Mucosa of descending colon (tissue), 3 donors: ENCODE measurements around the gene EFCAB3. TPM values are rescaled to one million over a fixed set of nuclear protein-coding genes. Genes with fewer than 3 reads are reported as not detected.

Experiments
- ATAC-seq: fragments of 200-7000 bp; cut with Tn5 transposase; one replicate; pipeline ENCODE4 v1.9.1; 2020; ENCODE audit warnings: mild to moderate bottlenecking, moderate library complexity
- DNase-seq, 3 donors: peaks; one replicate each; pipeline ENCODE4 v3.0.0-alpha.2; 2020
- H3K36me3 ChIP-seq: fragments of 200-600 bp; one replicate; pipeline ENCODE4 v1.8.0; 2021; ENCODE audit warnings: low read depth, mild to moderate bottlenecking
- H3K4me1 ChIP-seq: fragments of 200-600 bp; one replicate; pipeline ENCODE4 v1.8.0; 2021; ENCODE audit warnings: low read depth, mild to moderate bottlenecking
- H3K4me3 ChIP-seq: fragments of 200-600 bp; one replicate; pipeline ENCODE4 v1.8.0; 2021; ENCODE audit warnings: mild to moderate bottlenecking
- H3K9me3 ChIP-seq: fragments of 200-600 bp; one replicate; pipeline ENCODE4 v1.8.0; 2021; ENCODE audit warnings: mild to moderate bottlenecking
- intact Hi-C, 2 donors: fragments of 100-400 bp; cut with DNase I in 1 of 2; cut with micrococcal nuclease in 1 of 2; formaldehyde crosslinking; loops; one replicate each; pipeline versions ENCODE4 v1.11.0 to v1.11.1; 2022; cut with DNase I, micrococcal nuclease
- long read RNA-seq, 2 donors: library from polyadenylated mRNA; unstranded; transcript quantifications; one replicate each; pipeline ENCODE4 v2.0.0, GENCODE V29; 2019 to 2021
- total RNA-seq, 3 donors: library from RNA; stranded (reverse); fragmentation: NEBNext Ultra II Directional in 2 of 3; extraction: Animal tissue kit (Norgen Biotek cat#: 25700) in 2 of 3; gene quantifications; one replicate each; pipeline versions ENCODE4 v1.2.1 to v1.2.4, GENCODE V29; 2021 to 2023
- TF ChIP-seq, protein P1 (sequence below): fragments of 200-600 bp; IDR thresholded peaks from one replicate; pipeline ENCODE4 v1.8.0; 2022; ENCODE audit warnings: antibody characterized with exemption, mild to moderate bottlenecking
- donor health status: DM: no; HTN: no; CAD: no; lungs with moderate emphysema.
- donor health status: DM: no; HTN: no; CAD: no.
- donor health status: DM: no; HTN: yes; CAD: no.

The EFCAB3 gene
- not detected for total RNA-seq
- long read RNA-seq, donor 1, result 0 reads
- long read RNA-seq, donor 2, result 0 reads

DNA sequence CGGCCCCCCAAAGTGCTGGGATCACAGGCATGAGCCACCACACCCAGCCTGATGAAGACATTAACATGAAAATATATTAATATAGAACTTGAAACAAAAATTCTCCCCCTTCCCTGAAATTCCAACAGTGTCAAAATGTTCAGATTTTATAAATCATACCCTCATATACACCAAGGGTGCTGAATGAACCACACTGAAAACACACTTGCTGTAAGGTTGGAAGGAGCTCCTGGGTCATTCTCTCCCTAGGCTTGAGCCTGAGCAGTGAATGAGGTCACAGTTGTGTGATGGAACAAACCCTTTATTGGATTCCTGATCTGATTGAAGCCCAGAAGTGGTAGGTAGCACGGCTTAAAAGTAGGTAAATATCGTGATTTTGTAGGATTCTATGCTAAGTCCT, at the start of gene EFCAB3:
Gene EFCAB3 (plus strand): TSS at position 301 of the 400 bp plus-strand sequence. CDS start 2,427 bp downstream, outside the sequence.
- Histone ChIP-seq H3K4me3 (no peak within 1 kb of the TSS), H3K4me1 (no peaks in the 10 kb centered on the region), H3K36me3 (no peaks in the 10 kb centered on the region), H3K9me3 (no peaks in the 10 kb centered on the region)
- intact Hi-C loops, result no loop called here
- TF ChIP-seq, protein P1, sequence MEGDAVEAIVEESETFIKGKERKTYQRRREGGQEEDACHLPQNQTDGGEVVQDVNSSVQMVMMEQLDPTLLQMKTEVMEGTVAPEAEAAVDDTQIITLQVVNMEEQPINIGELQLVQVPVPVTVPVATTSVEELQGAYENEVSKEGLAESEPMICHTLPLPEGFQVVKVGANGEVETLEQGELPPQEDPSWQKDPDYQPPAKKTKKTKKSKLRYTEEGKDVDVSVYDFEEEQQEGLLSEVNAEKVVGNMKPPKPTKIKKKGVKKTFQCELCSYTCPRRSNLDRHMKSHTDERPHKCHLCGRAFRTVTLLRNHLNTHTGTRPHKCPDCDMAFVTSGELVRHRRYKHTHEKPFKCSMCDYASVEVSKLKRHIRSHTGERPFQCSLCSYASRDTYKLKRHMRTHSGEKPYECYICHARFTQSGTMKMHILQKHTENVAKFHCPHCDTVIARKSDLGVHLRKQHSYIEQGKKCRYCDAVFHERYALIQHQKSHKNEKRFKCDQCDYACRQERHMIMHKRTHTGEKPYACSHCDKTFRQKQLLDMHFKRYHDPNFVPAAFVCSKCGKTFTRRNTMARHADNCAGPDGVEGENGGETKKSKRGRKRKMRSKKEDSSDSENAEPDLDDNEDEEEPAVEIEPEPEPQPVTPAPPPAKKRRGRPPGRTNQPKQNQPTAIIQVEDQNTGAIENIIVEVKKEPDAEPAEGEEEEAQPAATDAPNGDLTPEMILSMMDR, result no peak
- no peak for ATAC-seq
- DNase-seq, result no peak

DNA sequence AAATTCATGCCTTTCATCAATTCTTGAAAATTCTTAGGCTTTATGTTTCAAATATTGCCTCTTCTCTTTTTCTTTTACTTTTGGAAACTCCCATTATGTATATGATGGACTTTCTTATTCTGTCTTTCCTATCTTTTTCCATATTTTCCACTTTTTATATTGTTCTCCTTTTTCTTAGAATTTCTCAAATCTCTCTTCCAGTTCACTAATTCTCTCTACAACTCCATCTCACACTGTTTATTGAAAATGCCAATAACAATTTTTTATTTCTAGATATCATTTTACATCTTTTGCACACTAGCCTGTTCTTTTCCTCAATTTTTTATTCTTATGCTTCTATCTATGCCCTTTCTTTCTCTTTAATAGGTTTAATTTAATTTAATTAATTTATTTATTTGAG, 43.8 kb upstream of the EFCAB3 start:
- Histone ChIP-seq H3K9me3 (no peaks in the 10 kb centered on the region), H3K4me1 (no peaks in the 10 kb centered on the region), H3K4me3 (no peak overlapping the region), H3K36me3 (no peaks in the 10 kb centered on the region)
- TF ChIP-seq, protein P1, result no peak
- ATAC-seq, result no peak
- intact Hi-C loops, result no loop called here
- no peak for DNase-seq

DNA sequence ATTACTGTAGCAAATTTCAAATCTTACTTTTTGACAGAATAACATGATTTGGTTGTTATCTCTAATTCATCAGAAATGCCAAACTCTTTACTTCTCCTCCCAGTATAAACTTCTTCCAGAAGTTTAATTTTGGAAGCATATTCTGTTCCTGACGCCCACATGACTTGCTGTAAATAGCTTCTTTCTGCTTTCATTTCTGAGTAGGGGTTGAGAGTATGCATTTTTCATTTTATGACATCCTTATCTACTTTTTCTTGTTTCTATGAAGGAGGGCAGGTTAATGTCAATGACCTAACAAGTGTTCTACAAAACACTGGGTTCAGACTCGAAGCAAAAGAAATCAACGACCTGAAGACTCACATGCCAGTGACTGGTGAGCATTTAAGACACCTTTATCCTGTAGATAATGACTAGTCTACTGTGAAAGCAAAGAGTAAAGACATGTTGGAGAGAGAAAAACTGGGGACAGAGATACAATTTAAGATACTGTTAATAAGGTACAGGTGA, 36.5 kb upstream of the EFCAB3 start:
- Histone ChIP-seq H3K4me3 (no peak overlapping the region), H3K4me1 (no peaks in the 10 kb centered on the region), H3K36me3 (no peaks in the 10 kb centered on the region), H3K9me3 (no peaks in the 10 kb centered on the region)
- TF ChIP-seq, protein P1, result no peak
- no peak for ATAC-seq
- intact Hi-C loops, result no loop called here
- DNase-seq, result no peak

DNA sequence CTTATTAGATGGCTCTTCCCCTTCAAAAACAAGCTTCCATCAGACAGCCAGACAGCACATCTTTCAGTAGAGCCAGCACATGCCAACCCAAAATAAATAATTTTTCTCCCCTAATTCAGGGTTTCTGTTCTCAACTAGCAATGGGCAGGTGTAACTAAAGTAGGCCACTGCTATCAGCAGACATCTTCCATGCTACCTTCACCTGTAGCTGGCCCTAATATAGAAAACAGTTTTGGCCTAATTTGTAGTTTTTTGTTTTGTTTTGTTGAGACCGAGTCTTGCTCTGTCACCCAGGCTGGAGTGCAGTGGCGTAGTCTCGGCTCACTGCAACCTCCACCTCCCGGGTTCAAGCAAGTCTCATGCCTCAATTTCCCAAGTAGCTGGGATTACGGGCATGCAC, 29.2 kb upstream of the EFCAB3 start:
- no peaks in the 10 kb centered on the region for H3K36me3 ChIP-seq
- ATAC-seq (no peak), DNase-seq (no peak)
- TF ChIP-seq, protein P1, result no peak
- no peaks in the 10 kb centered on the region for H3K4me1 ChIP-seq
- H3K4me3 ChIP-seq, result no peak overlapping the region
- H3K9me3 ChIP-seq, result no peaks in the 10 kb centered on the region
- intact Hi-C loops, result no loop called here

DNA sequence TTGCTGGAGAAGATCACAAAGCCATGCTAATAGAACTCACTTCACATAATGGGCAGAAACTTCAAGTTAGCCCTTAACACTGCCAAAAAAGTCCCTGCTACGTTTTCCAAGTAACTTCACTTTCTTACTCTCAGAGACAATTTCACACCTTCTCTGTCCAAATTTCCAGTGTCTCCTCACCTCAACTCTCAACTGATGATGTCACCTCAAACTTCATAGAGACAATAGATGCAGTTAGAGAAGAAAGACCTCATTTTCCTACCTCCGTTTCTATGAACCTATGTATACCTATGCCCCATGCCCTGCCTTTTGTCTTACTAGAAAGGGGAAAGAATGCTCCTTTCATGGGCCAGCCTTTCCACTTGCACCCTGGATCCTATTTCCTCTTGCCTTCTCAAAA, 14.2 kb upstream of the EFCAB3 start:
- Histone ChIP-seq H3K4me3 (no peak overlapping the region), H3K4me1 (no peaks in the 10 kb centered on the region), H3K9me3 (no peaks in the 10 kb centered on the region), H3K36me3 (no peaks in the 10 kb centered on the region)
- intact Hi-C loops, result no loop called here
- DNase-seq (no peak), ATAC-seq (no peak)
- TF ChIP-seq, protein P1, result no peak

DNA sequence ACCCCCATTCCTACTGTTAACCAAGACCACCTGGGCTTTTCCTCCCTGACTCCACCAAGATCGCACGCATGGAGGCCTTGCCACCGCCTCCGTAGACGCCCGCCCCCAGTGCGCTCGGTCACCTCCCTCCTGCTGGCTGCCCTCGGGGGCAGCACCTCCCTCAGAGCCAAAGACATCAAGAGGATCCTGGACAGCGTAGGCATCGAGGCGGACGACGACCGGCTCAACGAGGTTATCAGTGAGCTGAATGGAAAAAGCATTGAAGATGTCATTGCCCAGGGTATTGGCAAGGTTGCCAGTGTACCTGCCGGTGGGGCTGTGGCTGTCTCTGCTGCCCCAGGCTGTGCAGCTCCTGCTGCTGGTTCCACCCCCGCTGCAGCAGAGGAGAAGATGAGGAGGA, 1.2 kb downstream of the EFCAB3 start:
- intact Hi-C loops, result no loop called here
- TF ChIP-seq, protein P1, result no peak
- ATAC-seq (no peak), DNase-seq (no peak)
- H3K4me3 ChIP-seq, result no peak overlapping the region
- H3K36me3 ChIP-seq, result no peaks in the 10 kb centered on the region
- H3K4me1 ChIP-seq, result no peaks in the 10 kb centered on the region
- no peaks in the 10 kb centered on the region for H3K9me3 ChIP-seq
